Gastroesophageal sphincter (tissue), 4 donors: ENCODE data around the gene ILDR1. TPM values are rescaled to one million over a fixed set of nuclear protein-coding genes. Genes with fewer than 3 reads are reported as not detected.

ENCODE experiments used
- ATAC-seq: fragments of 150-250 bp; one replicate; pipeline ENCODE4 v1.9.1; 2016; ENCODE audit warnings: mild to moderate bottlenecking, moderate library complexity
- H3K27ac ChIP-seq, 4 donors: fragments of 200-600 bp; sonication (generic) in 3 of 4; 1 replicate in 3 of 4; 2 replicates in 1 of 4; pipeline ENCODE4 v1.5.1; 2016 to 2019
- H3K27me3 ChIP-seq: fragments of 200-600 bp; sonication (generic); one replicate; pipeline ENCODE4 v1.5.1; 2019
- H3K36me3 ChIP-seq, 2 donors: fragments of 200-600 bp; sonication (generic); one replicate each; pipeline ENCODE4 v1.5.1; 2019; ENCODE audit warnings: control low read depth in 1 of 2
- H3K4me1 ChIP-seq, 3 donors: fragments of 200-600 bp; sonication (generic); 1 replicate in 2 of 3; 2 replicates in 1 of 3; pipeline ENCODE4 v1.5.1; 2016 to 2019; ENCODE audit warnings: control low read depth in 2 of 3
- H3K4me3 ChIP-seq, 2 donors: fragments of 200-600 bp; sonication (generic); one replicate each; pipeline ENCODE4 v1.5.1; 2019; ENCODE audit warnings: mild to moderate bottlenecking in 1 of 2, moderate library complexity in 1 of 2
- H3K9me3 ChIP-seq, 3 donors: fragments of 200-600 bp; sonication (generic); one replicate each; pipeline ENCODE4 v1.5.1; 2017 to 2019; ENCODE audit warnings: control low read depth in 2 of 3
- CTCF ChIP-seq, 4 experiments: fragments of 200-600 bp in 2 of 4; fragments of 450-650 bp in 2 of 4; sonication (generic) in 1 of 4; IDR thresholded peaks; one replicate each; pipeline ENCODE4 v1.5.1; 2017 to 2019; ENCODE audit warnings: antibody characterized with exemption in 4 of 4, mild to moderate bottlenecking in 2 of 4, moderate library complexity in 2 of 4
- EP300 ChIP-seq: sonication (generic); formaldehyde crosslinking; IDR thresholded peaks from one replicate; pipeline ENCODE4 v1.6.1; 2017; ENCODE audit warnings: antibody characterized with exemption, mild to moderate bottlenecking
- POLR2A ChIP-seq, 2 donors: fragments of 450-650 bp; IDR thresholded peaks; one replicate each; pipeline ENCODE4 v1.6.1; 2017; ENCODE audit warnings: antibody characterized with exemption in 2 of 2, mild to moderate bottlenecking in 2 of 2, moderate library complexity in 1 of 2
- POLR2AphosphoS5 ChIP-seq: sonication (generic); formaldehyde crosslinking; IDR thresholded peaks from one replicate; pipeline ENCODE4 v1.6.1; 2017; ENCODE audit warnings: antibody characterized with exemption
- WGBS, 2 donors: methylation state at CpG; one replicate each; pipeline ENCODE4 v1.1.5; 2018; ENCODE audit warnings: low coverage in 1 of 2; 5-methylcytosine and 5-hydroxymethylcytosine counted together
- total RNA-seq, 4 donors: library from RNA; depleted of rRNA; stranded (reverse); fragments of >200 nt; gene quantifications; one replicate each; pipeline ENCODE4 v1.1.0, GENCODE V29; 2016

ILDR1 gene
- total RNA-seq, 4 donors from 2014 or later: 0.74 TPM; not detected in 3

- peaks cover 0 to 36% (median 0%) of the 10 kb centered on the region in 3 donors for H3K9me3 ChIP-seq
- H3K27me3 ChIP-seq: no peaks in the 10 kb centered on the region
- no peak overlapping the region for H3K4me3 ChIP-seq
- no peak overlapping the region for H3K27ac ChIP-seq
- 55 to 68% methylated on average over 2 of the region's 2 CpGs for WGBS, 2 donors
- H3K4me1 ChIP-seq: no peaks in the 10 kb centered on the region
- no peaks in the 10 kb centered on the region for H3K36me3 ChIP-seq
- no peak for ATAC-seq
- no peak for TF ChIP-seq CTCF (IDR thresholded peaks at IDR 0.05)
- TF ChIP-seq POLR2AphosphoS5: no peak
- TF ChIP-seq EP300: no peak
- TF ChIP-seq POLR2A (IDR thresholded peaks at IDR 0.05): no peak
Measured at GRCh38 chr3:121981473-121981872, 40.6 kb downstream of the ILDR1 start.

- H3K4me1 ChIP-seq: no peaks in the 10 kb centered on the region
- no peak for ATAC-seq
- no peak overlapping the region for H3K27ac ChIP-seq
- 82 to 83% methylated on average over 2 to 5 of the region's 5 CpGs for whole genome bisulfite sequencing, 2 donors
- TF ChIP-seq POLR2AphosphoS5 (no peak), POLR2A (IDR thresholded peaks at IDR 0.05) (no peak), EP300 (no peak), CTCF (IDR thresholded peaks at IDR 0.05) (no peak)
- H3K4me3 ChIP-seq: no peak overlapping the region
- H3K36me3 ChIP-seq: no peaks in the 10 kb centered on the region
- H3K9me3 ChIP-seq: peaks cover 0 to 36% (median 0%) of the 10 kb centered on the region in 3 donors
- H3K27me3 ChIP-seq: no peaks in the 10 kb centered on the region
Measured at GRCh38 chr3:121980450-121980796, 41.6 kb downstream of the ILDR1 start.

- no peaks in the 10 kb centered on the region for H3K4me1 ChIP-seq
- H3K36me3 ChIP-seq: no peaks in the 10 kb centered on the region
Measured at GRCh38 chr3:121979734-121980449, 42.2 kb downstream of the ILDR1 start.

GRCh38 chr3:121979246-121979645 is 42.8 kb downstream of the ILDR1 start:
- no peak for ATAC-seq
- 82% methylated on average over 2 of the region's 2 CpGs; no CpG with 5 or more reads in 1 of the 2 donors for WGBS, 2 donors
- Histone ChIP-seq H3K27ac (no peak overlapping the region), H3K4me1 (no peaks in the 10 kb centered on the region), H3K4me3 (no peak overlapping the region), H3K9me3 (peaks cover 0 to 33% (median 0%) of the 10 kb centered on the region in 3 donors), H3K36me3 (no peaks in the 10 kb centered on the region), H3K27me3 (no peaks in the 10 kb centered on the region)
- TF ChIP-seq EP300 (no peak), POLR2A (IDR thresholded peaks at IDR 0.05) (no peak), POLR2AphosphoS5 (no peak), CTCF (IDR thresholded peaks at IDR 0.05) (no peak)

More at GRCh38 chr3:121979734-121980449, 42.2 kb downstream of the ILDR1 start:
- TF ChIP-seq POLR2A (IDR thresholded peaks at IDR 0.05) (no peak), EP300 (no peak), CTCF (IDR thresholded peaks at IDR 0.05) (no peak), POLR2AphosphoS5 (no peak)
- no peak for ATAC-seq
- H3K9me3 ChIP-seq: peaks cover 0 to 36% (median 0%) of the 10 kb centered on the region in 3 donors
- H3K4me3 ChIP-seq: no peak overlapping the region
- no peaks in the 10 kb centered on the region for H3K27me3 ChIP-seq
- no peak overlapping the region for H3K27ac ChIP-seq

- Histone ChIP-seq H3K9me3 (peaks cover 0 to 15% (median 0%) of the 10 kb centered on the region in 3 donors), H3K4me1 (no peaks in the 10 kb centered on the region), H3K27me3 (no peaks in the 10 kb centered on the region), H3K4me3 (no peak overlapping the region), H3K27ac (no peak overlapping the region), H3K36me3 (no peaks in the 10 kb centered on the region)
- no peak for TF ChIP-seq POLR2A (IDR thresholded peaks at IDR 0.05)
- TF ChIP-seq CTCF (IDR thresholded peaks at IDR 0.05): no peak
- TF ChIP-seq EP300: no peak
- TF ChIP-seq POLR2AphosphoS5: no peak
- WGBS, 2 donors: 75 to 100% methylated on average over 1 of the region's 1 CpG
- ATAC-seq: no peak
Measured at GRCh38 chr3:121976727-121977126, 45.3 kb downstream of the ILDR1 start.
